Thyroid gland (tissue), 4 donors: ENCODE data around the gene MYO1D.
"Not testable (repeated sequence)": the region's sequence is repeated elsewhere in the genome, so short reads cannot be mapped to it uniquely, and the experiment has no call there.

ENCODE experiments used
- CTCF ChIP-seq, 6 experiments: fragments of 200-600 bp in 3 of 6; fragments of 450-650 bp in 3 of 6; sonication (generic) in 3 of 6; IDR thresholded peaks; one replicate each; pipeline ENCODE4 v1.5.1; 2016 to 2019; ENCODE audit warnings: antibody characterized with exemption in 6 of 6, mild to moderate bottlenecking in 2 of 6, inconsistent platforms in 1 of 6, moderate library complexity in 1 of 6
- POLR2A ChIP-seq, 2 donors: fragments of 450-650 bp; IDR thresholded peaks; one replicate each; pipeline ENCODE4 v1.6.1; 2017; ENCODE audit warnings: antibody characterized with exemption in 2 of 2, mild to moderate bottlenecking in 2 of 2, moderate library complexity in 1 of 2

GRCh38 chr17:32524553-32524880, 352.4 kb downstream of the MYO1D start:
- TF ChIP-seq CTCF, POLR2A (IDR thresholded peaks at IDR 0.05): not testable (repeated sequence)
